Activated CD4-positive, alpha-beta T cell treated with anti-CD3 and anti-CD28 coated beads, Interleukin-2, amount 50 U/mL, for 48 hours (primary cell): ENCODE results near the gene TECPR1.
"Not testable (repeated sequence)": the region's sequence is repeated elsewhere in the genome, so short reads cannot be mapped to it uniquely, and the experiment has no call there.

Source experiments
- DNase-seq, 2 experiments: peaks; one replicate each; pipeline ENCODE4 v3.0.0-alpha.2; 2020

TECPR1 gene

GRCh38 chr7:98223898-98224700 is 27.9 kb downstream of the TECPR1 start:
- DNase-seq = no peak

- DNase-seq = no peak
These were observed 28.6 kb downstream of the TECPR1 start for GRCh38 chr7:98223351-98223897.

GRCh38 chr7:98222533-98223195 is 29.4 kb downstream of the TECPR1 start:
- DNase-seq = no peak

GRCh38 chr7:98221611-98222532 is 30.2 kb downstream of the TECPR1 start:
- no peak for DNase-seq

- not testable (repeated sequence) for DNase-seq
These were observed 32.6 kb downstream of the TECPR1 start for GRCh38 chr7:98219382-98219781.

GRCh38 chr7:98217623-98218582 is 34.1 kb downstream of the TECPR1 start:
- DNase-seq = no peak

GRCh38 chr7:98216941-98217622 is 35.0 kb downstream of the TECPR1 start:
- DNase-seq = no peak

- DNase-seq = no peak
These were observed 36.2 kb downstream of the TECPR1 start for GRCh38 chr7:98215561-98216495.

GRCh38 chr7:98214811-98215321 is 37.2 kb downstream of the TECPR1 start:
- DNase-seq = no peak

- no peak for DNase-seq
These were observed 37.9 kb downstream of the TECPR1 start for GRCh38 chr7:98213888-98214810.

- no peak for DNase-seq
These were observed 38.6 kb downstream of the TECPR1 start for GRCh38 chr7:98213296-98213887.

- no peak for DNase-seq
These were observed 39.4 kb downstream of the TECPR1 start for GRCh38 chr7:98212532-98213041.

- no peak for DNase-seq
These were observed 40.1 kb downstream of the TECPR1 start for GRCh38 chr7:98211676-98212531.

- DNase-seq = peak; percentile 33 to 43
These were observed 40.8 kb downstream of the TECPR1 start, which contains the start of gene BHLHA15 for GRCh38 chr7:98211221-98211675. Gene BHLHA15, plus strand, starts transcription at chr7:98211439. Its CDS starts 871 bp downstream, at chr7:98212310.

GRCh38 chr7:98210513-98211220 is 41.4 kb downstream of the TECPR1 start:
- DNase-seq = no peak
